ENCODE results near the gene SLC25A17.
"Not testable (repeated sequence)": the region's sequence is repeated elsewhere in the genome, so short reads cannot be mapped to it uniquely, and the experiment has no call there.

SLC25A17 gene

DNA sequence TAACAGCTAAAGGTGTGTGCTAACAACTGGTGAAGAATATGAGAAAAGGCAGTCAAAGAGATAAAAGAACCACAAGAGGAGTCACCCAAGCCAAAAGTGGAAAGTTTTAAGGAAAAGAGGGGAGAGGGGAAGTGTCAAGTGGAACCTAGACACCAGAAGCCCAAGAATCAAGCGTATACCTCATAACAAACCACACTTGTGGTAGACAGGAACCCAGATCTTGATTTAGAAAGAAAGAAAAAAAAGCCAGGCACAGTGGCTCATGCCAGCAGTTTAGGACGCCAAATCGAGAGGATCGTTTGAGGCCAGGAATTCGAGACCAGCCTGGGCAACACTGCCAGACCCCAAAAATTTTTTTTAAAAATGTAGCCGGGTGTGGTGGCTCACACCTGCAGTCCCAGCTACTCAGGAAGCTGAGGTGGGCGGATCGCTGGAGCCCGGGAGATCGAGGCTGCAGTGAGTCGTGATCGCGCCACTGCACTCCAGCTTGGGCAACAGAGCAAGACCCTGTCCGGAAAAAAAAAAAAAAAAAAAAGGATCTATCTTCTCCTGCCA is 877 bp downstream of the SLC25A17 start:
- DNase-seq = no peak

DNA sequence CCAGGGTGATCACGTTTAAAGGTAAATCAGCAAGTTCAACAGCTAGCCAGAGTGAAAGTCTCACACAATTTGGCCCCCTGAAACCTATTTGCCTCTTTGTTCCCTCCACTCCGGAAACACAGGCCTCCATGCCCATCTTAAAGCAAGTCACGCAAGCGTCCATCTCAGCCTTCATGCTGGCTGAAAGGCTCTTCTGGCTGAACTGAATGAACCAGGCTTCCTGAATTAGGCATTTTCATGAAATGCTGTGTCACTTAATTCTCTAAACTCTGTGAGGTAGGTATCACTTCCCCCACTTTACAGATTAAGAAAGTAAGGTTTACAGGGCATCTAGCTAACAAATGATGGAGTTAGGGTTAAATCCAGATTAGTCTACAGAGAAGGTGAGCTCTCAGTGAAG is 1.4 kb downstream of the SLC25A17 start:
- no peak for DNase-seq

DNA sequence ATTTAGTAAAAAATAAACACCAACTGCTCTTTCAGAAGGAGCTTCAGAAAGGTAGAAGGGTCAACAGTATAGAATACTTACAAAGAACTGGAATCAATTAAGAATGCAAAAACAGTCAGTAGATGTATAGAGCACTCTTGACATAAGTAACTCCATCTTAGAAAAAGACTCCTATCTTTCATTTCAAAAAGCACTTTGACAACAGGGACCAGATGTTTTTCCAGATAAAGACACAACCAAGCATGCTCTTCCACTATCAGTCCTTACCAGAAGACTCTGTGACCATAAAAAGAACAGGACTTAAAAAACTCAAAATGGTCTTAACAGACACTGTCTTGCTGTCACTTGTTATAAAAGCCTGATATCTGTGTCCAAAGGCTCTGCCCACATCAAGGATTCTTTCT is 5.2 kb downstream of the SLC25A17 start:
- DNase-seq = no peak

DNA sequence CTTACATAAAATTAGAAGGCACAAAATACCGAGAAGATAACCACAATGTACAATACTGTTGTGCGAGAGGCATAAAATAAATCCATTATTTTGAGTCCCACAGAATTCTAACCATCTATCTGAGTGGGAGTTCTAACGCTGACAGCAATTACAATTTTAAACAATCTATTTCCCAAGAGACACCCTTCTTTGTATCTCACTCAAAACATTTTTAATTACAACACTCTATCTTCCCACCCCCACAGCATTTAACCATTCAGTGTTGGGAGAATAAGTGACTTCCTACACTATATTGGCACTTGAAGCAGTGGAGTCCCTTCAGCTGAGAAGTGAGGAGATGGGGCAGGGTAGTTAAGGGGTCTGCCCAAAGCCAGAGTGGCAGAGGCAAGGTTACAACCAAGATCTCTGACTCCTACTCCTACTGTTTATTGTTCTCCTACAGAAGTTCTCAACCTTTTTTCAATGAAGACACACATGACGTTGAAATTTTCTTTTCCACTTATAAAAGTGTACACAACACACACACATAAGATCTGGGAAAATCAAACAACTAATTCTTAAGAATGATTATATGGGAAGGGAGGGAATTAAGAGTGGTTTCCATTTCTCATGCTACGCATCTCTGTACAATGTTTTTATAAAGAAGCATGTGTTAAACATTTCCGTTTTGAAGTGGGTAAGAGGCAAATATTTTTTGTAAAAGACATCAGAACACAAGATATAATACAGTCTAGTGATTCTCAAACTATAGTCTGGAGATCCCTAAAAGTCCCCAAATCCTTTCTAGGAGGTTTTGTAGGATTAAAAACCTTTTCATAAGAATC is 10.9 kb downstream of the SLC25A17 start:
- DNase-seq = no peak

DNA sequence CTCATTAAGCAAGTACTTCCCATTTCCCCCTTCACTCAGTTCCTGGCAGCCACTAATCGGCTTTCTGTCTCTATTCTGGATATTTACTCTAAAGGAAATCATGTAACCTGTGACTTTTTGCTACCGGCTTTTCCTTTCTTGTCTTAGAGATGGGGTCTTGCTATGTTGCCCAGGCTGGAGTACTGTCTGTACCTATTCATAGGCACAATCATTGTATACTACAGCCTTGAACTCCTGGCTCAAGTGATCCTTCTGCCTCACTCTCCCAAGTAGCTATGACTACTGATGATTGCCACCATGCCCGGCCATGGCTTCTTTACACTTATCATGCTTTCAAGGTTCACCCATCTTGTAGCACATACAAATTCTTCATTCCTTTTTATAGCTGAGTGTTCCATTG is 12.4 kb downstream of the SLC25A17 start:
- DNase-seq = no peak

DNA sequence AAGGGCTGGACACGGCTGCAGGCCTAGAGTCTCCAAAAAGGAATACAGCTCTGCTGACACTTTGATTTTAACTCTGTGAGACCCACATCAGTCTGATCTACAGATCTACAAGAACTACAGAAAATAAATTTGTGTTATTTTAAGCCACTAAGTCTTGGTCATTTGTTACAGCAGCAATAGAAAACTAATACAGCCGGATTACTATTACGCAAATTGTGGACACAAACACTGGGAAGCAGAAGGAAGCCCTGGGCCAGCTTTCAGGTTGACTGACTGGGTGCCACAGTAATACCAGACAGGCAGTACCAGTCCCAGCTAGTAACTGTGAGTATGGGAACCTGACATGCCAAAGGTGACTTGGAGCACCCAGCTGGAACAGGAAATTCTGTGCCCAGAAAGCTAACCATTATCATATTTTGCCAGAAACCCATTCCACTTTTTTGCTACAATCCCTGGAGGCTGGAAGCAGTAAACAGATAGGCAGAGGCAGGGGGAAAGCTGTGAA is 13.4 kb downstream of the SLC25A17 start:
- DNase-seq = no peak

DNA sequence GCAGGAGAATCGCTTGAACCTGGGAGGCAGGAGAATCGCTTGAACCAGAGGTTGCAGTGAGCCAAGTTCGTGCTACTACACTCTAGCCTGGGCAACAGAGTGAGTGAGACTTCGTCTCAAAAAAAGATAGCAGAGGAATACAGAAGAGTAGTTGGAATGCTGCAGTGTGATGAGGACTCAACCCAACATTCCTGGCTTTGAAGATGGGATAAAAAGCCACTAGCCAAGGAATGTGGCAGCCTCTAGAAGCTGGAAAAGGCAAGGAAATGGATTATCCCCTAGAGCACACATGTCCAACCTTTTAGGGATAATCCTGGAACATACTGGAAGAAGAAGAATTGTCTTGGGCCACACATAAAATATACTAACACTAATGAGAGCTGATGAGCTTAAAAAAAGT is 13.9 kb downstream of the SLC25A17 start:
- no peak for DNase-seq

DNA sequence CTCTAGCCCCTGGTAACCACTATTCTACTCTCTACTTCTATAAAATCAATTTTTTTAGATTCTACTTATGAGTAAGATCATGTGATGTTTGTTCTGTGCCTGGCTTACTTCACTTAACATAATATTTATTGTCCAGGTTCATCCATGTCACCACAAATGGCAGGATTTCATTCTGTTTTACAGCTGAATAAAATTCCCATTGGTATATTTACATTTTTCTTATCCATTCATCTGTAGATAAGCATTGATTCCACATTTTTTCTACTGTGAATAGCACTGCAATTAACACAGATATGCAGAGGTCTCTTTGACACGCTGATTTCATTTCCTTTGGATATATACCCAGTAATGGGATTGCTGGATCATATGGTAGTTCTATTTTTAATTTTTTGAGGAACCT is 15.8 kb downstream of the SLC25A17 start:
- DNase-seq = no peak

DNA sequence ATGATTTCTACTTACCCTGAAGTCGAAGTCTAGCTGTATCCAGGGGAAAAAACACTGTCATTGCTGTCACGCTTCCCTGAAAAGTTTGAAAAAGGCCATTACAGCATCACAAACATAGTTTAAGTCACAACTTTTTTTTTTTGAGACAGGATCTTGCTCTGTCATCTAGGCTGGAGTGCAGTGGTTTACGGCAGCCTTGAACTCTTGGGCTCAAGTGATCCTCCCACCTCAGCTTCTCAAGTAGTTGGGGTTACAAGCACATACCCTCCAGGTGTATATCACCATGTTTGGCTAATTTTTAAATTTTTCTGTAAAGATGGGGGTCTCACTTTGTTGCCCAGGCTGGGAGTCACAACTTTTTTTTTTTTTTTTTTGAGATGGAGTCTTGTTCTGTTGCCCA is 20.1 kb downstream of the SLC25A17 start:
- DNase-seq = no peak

DNA sequence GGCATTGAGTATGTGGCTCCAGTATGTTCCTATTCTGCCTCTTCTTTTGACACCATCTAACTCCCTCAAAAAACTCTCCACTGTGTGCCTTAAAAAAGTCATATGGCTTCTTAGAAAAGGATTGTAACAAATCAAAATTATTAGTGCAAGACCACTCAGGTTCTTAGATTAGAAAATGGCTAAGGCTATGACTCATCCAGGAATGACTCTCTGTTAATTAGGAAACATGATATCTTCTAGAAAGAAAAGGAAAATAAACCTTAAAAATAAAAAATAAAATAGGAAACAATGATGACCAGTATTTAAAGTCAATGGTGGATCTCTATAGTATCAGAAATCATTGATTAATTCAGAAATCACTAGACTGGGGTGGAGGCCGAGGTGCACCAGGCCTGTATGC is 21.7 kb downstream of the SLC25A17 start:
- no peak for DNase-seq

DNA sequence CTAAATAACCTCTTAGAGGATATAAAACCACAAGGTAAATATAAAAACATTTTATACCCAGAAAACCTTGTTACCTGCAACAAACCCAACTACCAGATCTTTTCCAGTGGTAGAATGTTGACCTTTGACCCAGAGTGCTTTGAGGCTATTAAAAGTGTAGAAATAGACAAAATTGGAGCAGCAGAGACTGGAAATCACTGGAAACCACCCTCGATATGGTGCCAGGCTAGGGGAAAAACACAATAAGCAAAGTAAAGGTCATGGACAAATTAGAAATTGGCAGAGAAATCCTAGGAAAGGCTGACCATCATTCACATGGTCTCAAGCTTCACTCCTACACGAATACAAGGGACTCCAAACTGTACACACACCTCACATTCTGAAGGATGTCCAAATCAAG is 26.7 kb downstream of the SLC25A17 start:
- DNase-seq = no peak

DNA sequence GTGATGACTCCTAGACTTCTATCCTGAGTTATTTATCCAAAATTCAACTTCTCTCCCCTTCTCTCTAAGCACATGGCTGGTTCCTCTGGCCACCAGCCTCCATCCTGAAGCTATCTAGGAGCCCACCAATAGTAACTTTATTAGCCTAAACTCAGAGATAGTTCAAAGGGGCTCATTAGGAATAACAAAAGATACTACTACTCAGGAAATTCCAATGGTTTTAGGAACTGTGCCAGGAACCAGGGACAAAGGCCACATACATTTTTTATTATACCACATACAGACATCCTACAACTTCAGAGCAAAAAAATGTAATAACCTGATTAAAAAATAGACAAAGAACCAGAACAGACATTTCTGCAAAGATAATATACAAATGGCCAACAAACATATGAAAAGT is 27.9 kb downstream of the SLC25A17 start:
- no peak for DNase-seq

DNA sequence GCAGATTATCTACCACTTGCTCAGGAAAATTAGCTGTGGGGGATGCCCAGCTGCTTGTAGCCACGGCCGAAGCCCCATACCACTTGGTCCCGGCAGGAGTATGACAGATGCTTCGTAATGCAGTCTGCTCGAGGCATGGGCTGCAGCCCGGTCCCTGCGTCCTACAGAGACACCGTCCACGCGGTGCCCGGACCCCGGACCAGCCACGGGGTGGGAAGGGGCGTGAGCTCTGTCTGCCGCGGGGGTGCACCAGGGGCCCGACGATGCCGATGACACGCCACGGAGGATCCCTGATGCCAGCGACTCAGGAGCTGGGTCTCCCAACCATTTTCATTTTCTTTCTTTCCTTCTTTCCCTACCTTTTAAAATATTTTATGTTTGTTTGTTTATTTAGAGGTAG is 30.0 kb downstream of the SLC25A17 start:
- DNase-seq = no peak

DNA sequence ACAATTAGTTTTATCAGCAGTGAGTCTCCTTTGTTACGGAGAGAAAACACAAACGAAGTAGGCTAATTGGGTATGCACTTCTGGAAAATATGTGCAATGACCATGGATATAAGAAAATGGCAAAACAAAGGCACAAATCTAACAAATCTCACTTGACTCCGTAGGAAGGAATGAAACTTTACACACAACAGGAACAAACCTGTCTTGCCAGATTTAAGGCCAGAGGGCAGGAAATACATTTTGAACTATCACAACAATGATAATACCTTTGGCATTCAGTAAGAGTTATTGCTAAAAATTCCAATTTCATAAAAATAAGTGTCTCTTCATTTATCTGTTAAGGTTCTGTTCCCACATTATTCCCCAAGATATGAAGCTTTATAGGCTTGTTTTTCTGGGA is 36.6 kb downstream of the SLC25A17 start:
- DNase-seq = no peak

DNA sequence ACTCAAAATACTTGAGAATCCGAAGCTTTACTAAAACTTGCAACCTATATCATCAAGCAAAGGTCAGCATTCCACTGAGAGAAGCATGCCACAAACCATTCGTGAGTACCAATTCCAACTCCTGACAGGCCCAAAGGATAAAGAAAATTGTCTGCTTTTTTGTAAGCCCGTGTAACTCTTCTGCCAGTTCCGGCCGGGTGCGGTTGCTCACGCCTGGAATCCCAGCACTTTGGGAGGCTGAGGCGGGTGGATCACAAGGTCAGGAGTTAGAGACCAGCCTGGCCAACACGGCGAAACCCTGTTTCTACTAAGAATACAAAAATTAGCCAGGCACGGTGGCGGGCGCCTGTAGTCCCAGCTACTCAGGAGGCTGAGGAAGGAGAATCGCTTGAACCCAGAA is 37.4 kb downstream of the SLC25A17 start:
- DNase-seq = not testable (repeated sequence)

DNA sequence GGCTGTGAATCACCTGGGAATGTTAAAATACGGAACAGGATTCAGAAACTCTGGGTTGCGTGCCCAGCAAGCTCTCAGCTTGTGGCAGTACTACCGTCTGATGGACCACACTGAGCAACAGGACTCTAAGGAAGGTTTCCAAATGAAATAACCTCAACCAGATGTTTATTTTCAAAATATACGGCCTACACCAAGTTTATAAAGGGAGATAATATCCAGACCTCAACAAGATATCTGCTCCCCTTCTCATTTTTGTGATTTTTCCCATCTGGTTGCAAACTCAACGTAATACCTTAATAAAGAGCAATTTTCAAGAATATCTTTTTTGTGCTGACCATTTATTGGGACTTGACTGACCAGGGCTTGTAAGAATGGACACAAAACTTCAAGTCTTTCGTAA is 49.4 kb downstream of the SLC25A17 start:
- DNase-seq = no peak

DNA sequence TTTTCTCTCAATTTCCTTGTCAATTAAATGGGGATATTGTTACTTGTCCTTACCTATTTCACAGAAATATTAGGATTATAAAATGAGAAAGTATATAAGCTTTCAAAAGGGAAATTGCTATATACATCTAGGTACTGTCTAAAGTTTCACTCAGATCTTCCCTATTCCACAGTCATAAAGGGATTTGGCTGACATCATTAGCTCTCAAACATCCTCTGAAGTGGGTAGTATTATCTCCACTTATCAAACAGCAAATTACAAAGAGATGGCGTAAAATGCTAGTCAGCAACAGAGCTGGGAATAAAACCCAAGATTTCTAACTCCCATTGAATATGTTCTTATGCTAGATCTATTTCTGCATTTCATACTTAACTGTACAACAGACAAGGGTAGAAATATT is 50.9 kb downstream of the SLC25A17 start:
- no peak for DNase-seq

DNA sequence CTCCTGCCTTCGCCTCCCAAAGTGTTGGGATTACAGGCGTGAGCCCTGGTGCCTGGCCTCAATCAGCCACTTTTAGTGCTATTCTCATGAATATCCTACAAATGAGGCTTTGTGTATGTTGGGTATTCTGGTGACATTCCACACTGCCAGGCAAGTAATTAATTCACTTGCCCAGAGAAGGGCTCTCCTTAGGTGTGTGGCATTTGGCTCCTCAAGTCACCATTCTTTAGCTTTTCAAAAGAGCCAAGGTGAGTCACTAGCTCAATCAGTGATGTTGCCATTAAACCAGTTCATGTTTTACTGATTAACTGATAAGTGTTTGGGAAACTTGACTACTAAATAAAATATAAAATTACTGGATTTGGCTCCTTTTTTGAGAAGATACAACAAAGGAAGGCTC is 52.2 kb downstream of the SLC25A17 start:
- no peak for DNase-seq

DNA sequence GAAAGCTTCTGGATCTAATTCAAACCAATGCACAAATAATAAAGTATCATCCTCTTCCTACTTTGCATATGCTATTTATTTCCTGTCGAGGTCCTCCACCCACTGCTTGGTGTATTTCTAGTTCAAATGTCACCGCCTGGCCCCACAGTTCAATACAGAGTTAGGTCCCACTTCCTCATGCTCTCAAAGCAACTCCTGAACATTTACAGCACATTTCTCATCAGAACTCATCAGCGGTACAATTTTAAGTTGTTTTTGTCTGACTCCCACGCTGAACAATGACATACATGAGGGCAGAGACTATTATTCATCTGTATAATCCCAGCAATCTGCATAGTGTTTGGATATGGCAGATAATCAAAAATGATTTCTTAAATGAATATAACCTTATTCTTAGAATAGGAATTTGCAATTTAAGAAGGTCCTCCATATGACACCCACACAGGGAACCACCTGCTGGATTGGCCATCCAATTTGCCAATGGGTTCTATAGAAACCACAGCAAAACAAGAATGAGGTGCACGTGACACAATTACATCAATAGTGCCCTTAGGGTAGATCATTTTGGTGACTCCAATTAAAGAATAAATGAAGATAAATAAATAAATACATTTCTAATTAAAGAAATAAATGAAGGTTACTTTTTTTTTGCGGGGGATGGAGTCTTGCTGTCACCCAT is 54.2 kb downstream of the SLC25A17 start:
- no peak for DNase-seq

DNA sequence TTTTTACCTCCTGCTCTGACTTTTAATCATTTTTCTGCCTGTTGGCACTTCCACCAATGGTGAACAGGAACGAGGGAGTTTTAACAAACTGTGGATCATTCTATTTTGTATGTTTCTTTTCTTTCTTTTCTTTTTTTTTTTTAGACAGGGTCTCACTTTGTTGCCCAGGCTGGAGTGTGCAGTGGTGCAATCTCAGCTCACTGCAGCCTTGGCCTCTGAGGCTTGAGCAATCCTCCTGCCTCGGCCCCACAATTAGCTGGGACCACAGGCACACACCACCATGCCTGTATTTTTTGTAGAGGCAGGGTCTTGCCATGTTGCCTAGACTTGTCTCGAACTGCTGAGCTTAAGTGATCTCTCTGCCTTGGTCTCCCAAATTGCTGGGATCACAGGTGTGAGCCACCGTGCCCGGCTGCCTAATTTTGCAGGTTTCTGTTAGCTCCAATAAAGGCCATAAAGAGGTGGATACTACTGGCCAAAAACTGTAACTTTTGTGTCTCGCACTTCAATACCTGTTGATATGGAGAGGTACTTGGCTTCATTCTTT is 59.8 kb downstream of the SLC25A17 start:
- no peak for DNase-seq

DNA sequence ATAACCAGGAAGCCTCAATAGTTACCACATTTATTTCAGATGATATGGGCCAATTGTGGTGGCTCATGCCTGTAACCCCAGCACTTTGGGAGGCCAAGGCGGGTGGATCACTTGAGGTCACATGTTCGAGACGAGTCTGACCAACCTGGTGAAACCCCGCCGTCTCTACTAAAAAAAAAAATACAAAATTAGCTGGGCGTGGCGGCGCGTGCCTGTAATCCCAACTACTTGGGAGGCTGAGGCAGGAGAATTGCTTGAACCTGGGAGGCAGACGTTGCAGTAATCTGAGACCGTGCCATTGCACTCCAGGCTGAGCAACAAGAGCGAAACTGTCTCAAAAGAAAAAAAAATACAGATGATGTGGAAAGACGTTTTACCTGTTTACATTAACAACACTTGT is 60.3 kb downstream of the SLC25A17 start:
- not testable (repeated sequence) for DNase-seq

DNA sequence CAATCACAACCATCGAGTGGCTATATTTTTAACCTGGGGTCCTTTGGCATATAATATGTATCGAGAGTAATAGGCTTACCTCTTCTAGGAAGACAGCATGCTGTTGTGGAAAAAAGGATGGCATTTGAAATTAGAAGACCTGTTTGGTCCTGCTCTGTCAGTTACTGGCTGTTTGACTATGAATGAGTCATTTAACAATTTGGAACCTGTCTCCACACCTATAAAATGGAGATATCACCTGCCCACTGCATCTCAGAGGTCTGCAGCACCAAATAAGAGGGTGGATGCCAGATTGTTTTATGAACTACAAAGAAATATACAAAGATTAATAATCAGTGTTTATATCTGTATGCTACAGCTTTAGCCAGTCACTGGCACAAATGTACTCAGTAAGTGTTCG is 60.8 kb downstream of the SLC25A17 start:
- DNase-seq = no peak

DNA sequence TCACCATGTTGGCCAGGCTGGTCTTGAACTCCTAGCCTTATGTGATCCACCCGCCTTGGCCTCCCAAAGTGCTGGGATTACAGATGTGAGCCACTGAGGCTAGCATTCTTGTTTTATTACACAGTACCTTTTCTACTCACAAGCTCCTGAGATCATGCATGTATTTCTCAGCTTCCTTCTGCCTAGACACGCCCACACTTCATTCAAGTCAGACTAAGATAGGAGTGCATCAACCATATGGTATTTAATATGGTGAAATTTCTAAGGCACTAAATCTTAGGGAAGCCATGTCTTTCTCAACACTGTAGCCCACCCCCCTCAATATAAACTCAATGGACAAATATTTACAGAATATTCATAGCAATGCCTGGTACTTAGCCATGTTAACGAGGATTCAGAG is 62.1 kb downstream of the SLC25A17 start:
- no peak for DNase-seq

DNA sequence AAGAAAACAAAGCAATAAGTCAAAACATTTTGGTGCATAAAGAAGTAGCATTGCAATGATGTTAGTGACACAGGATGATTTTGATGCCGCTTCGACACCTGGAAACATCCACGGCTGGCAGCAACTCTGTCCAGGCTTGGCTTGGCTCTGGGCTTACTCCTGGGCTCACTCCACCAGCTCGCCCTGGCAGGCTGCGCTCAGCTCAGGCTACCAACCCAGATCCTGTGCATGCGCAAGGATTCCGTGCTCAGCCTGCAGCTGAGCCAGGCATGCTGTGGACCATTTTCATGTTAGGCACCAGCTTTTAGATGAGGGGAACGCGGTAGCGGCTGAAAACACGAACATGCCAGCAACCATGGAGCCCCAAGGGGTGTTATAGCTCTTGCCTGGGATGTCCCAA is 66.0 kb downstream of the SLC25A17 start:
- peak in 1 of 2 experiments; percentile 16 for DNase-seq
